ENCODE data around the gene GPR183.

Gene GPR183

GRCh38 chr13:99342723-99343315 is 35.6 kb upstream of the GPR183 start:
- no peaks in the 10 kb centered on the region for H3K27me3 ChIP-seq
- H3K4me3 ChIP-seq = no peak overlapping the region
- DNase-seq = no peak
- peaks cover 26 to 57% (median 41%) of the 10 kb centered on the region in 3 donors for H3K36me3 ChIP-seq
- H3K27ac ChIP-seq = no peak overlapping the region
- no peak for TF ChIP-seq CTCF (IDR thresholded peaks at IDR 0.05)
- intact Hi-C loops (cut with DNase I; ENCODE audit: low total_unique reads) = no loop called here
- no peaks in the 10 kb centered on the region for H3K9me3 ChIP-seq
- H3K4me1 ChIP-seq = no peaks in the 10 kb centered on the region

GRCh38 chr13:99341969-99342722 is 34.9 kb upstream of the GPR183 start:
- no peaks in the 10 kb centered on the region for H3K4me1 ChIP-seq
- no peaks in the 10 kb centered on the region for H3K9me3 ChIP-seq
- H3K4me3 ChIP-seq = no peak overlapping the region
- peaks cover 26 to 51% (median 41%) of the 10 kb centered on the region in 3 donors for H3K36me3 ChIP-seq
- no peak for TF ChIP-seq CTCF (IDR thresholded peaks at IDR 0.05)
- DNase-seq = no peak
- intact Hi-C loops (cut with DNase I; ENCODE audit: low total_unique reads) = no loop called here
- H3K27ac ChIP-seq = no peak overlapping the region
- H3K27me3 ChIP-seq = no peaks in the 10 kb centered on the region

- Histone ChIP-seq H3K27me3 (no peaks in the 10 kb centered on the region), H3K4me3 (no peak overlapping the region), H3K9me3 (no peaks in the 10 kb centered on the region), H3K4me1 (no peaks in the 10 kb centered on the region), H3K36me3 (peaks cover 19 to 51% (median 32%) of the 10 kb centered on the region in 3 donors), H3K27ac (no peak overlapping the region)
- no peak for TF ChIP-seq CTCF (IDR thresholded peaks at IDR 0.05)
- intact Hi-C loops (cut with DNase I; ENCODE audit: low total_unique reads) = no loop called here
- no peak for DNase-seq
These were observed 33.4 kb upstream of the GPR183 start for GRCh38 chr13:99340638-99341037.

GRCh38 chr13:99339736-99340397 is 32.7 kb upstream of the GPR183 start:
- no peak overlapping the region for H3K27ac ChIP-seq
- intact Hi-C loops (cut with DNase I; ENCODE audit: low total_unique reads) = no loop called here

GRCh38 chr13:99339230-99339721 is 32.1 kb upstream of the GPR183 start:
- Histone ChIP-seq H3K4me1 (no peaks in the 10 kb centered on the region), H3K27ac (no peak overlapping the region), H3K27me3 (no peaks in the 10 kb centered on the region), H3K4me3 (no peak overlapping the region), H3K36me3 (peaks cover 19 to 41% (median 32%) of the 10 kb centered on the region in 3 donors), H3K9me3 (no peaks in the 10 kb centered on the region)
- intact Hi-C loops (cut with DNase I; ENCODE audit: low total_unique reads) = no loop called here
- DNase-seq = no peak
- no peak for TF ChIP-seq CTCF (IDR thresholded peaks at IDR 0.05)

More at GRCh38 chr13:99339736-99340397, 32.7 kb upstream of the GPR183 start:
- TF ChIP-seq CTCF (IDR thresholded peaks at IDR 0.05) = no peak
- Histone ChIP-seq H3K4me3 (no peak overlapping the region), H3K4me1 (no peaks in the 10 kb centered on the region), H3K9me3 (no peaks in the 10 kb centered on the region), H3K27me3 (no peaks in the 10 kb centered on the region), H3K36me3 (peaks cover 19 to 47% (median 32%) of the 10 kb centered on the region in 3 donors)
- no peak for DNase-seq
